Suprapubic skin (tissue), 4 donors: Measurements from ENCODE around the gene KNTC1.

Experiments used
- EP300 ChIP-seq: sonication (generic); formaldehyde crosslinking; IDR thresholded peaks from one replicate; pipeline ENCODE4 v1.6.1; 2017; ENCODE audit warnings: antibody characterized with exemption
- POLR2A ChIP-seq, 2 donors: fragments of 450-650 bp; IDR thresholded peaks; one replicate each; pipeline ENCODE4 v1.6.1; 2017; ENCODE audit warnings: antibody characterized with exemption in 2 of 2, mild to moderate bottlenecking in 2 of 2, moderate library complexity in 2 of 2
- POLR2AphosphoS5 ChIP-seq, 3 donors: sonication (generic); formaldehyde crosslinking; IDR thresholded peaks; one replicate each; pipeline ENCODE4 v1.6.1; 2017; ENCODE audit warnings: antibody characterized with exemption in 3 of 3
- TF ChIP-seq, protein P1 (sequence below), 2 donors: fragments of 200-600 bp in 1 of 2; fragments of 450-650 bp in 1 of 2; sonication (generic) in 1 of 2; IDR thresholded peaks; one replicate each; pipeline ENCODE4 v1.5.1; 2016 to 2019; ENCODE audit warnings: antibody characterized with exemption in 2 of 2, mild to moderate bottlenecking in 1 of 2, moderate library complexity in 1 of 2

DNA sequence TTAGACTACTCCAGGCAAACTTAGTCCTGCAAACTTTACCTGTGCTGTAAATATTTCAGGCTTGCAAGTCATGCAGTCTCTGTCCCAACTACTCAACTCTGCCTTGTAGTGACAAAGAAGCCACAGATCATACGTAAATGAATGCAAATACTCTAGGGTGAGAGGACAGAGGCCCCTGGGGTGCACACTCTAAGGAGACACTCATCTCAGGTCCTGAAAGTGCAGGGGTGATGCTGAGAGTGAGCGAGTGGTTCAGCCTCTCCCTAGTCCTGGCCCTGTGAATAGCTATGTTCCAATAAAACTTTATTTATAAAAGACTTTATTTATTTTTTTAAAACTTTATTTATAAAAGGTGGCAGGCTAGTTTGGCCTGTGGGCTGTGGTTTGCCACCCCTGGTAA is 141.2 kb downstream of the KNTC1 start:
- TF ChIP-seq POLR2AphosphoS5 (IDR thresholded peaks at IDR 0.05) (no peak), POLR2A (IDR thresholded peaks at IDR 0.05) (no peak), EP300 (no peak)
- TF ChIP-seq, protein P1, sequence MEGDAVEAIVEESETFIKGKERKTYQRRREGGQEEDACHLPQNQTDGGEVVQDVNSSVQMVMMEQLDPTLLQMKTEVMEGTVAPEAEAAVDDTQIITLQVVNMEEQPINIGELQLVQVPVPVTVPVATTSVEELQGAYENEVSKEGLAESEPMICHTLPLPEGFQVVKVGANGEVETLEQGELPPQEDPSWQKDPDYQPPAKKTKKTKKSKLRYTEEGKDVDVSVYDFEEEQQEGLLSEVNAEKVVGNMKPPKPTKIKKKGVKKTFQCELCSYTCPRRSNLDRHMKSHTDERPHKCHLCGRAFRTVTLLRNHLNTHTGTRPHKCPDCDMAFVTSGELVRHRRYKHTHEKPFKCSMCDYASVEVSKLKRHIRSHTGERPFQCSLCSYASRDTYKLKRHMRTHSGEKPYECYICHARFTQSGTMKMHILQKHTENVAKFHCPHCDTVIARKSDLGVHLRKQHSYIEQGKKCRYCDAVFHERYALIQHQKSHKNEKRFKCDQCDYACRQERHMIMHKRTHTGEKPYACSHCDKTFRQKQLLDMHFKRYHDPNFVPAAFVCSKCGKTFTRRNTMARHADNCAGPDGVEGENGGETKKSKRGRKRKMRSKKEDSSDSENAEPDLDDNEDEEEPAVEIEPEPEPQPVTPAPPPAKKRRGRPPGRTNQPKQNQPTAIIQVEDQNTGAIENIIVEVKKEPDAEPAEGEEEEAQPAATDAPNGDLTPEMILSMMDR (IDR thresholded peaks at IDR 0.05) = no peak
